HepG2 (cell line): ENCODE measurements around the gene CD248. TPM values are rescaled to one million over a fixed set of nuclear protein-coding genes. Genes with fewer than 3 reads are reported as not detected.

Source experiments
- FOXK1 ChIP-seq: sonication (generic); formaldehyde crosslinking; IDR thresholded peaks from 2 replicates; pipeline ENCODE4 v1.4.0; 2020; ENCODE audit warnings: low read depth, missing genetic modification reagents, borderline replicate concordance
- HOXD1 ChIP-seq: sonication (generic); formaldehyde crosslinking; IDR thresholded peaks from 2 replicates; pipeline ENCODE4 v1.5.0; 2020; ENCODE audit warnings: missing genetic modification reagents
- LRRFIP1 ChIP-seq: sonication (generic); formaldehyde crosslinking; conservative IDR thresholded peaks from 2 replicates; pipeline ENCODE4 v1.4.0; 2020; ENCODE audit warnings: missing genetic modification reagents
- SRSF9 ChIP-seq: fragments of 200-400 bp; formaldehyde crosslinking; IDR thresholded peaks from 2 replicates; pipeline ENCODE4 v1.6.1; 2018; ENCODE audit warnings: borderline replicate concordance, mild to moderate bottlenecking, low read depth, low read length; ENCODE audit not compliant: insufficient read depth, poor library complexity, severe bottlenecking
- SRY ChIP-seq: sonication (generic); formaldehyde crosslinking; IDR thresholded peaks from 2 replicates; pipeline ENCODE4 v1.8.0; 2022; ENCODE audit warnings: mild to moderate bottlenecking, missing genetic modification reagents
- TSC22D2 ChIP-seq: sonication (generic); formaldehyde crosslinking; IDR thresholded peaks from 2 replicates; pipeline ENCODE4 v1.5.1; 2020; ENCODE audit warnings: missing genetic modification reagents, mild to moderate bottlenecking, borderline replicate concordance
- YY1 ChIP-seq: IDR thresholded peaks from 2 replicates; pipeline ENCODE4 v1.6.1; 2011; ENCODE audit warnings: low read length, low read depth, moderate library complexity, mild to moderate bottlenecking; ENCODE audit not compliant: insufficient read depth, insufficient replicate concordance
- ZBTB25 ChIP-seq: IDR thresholded peaks from 2 replicates; pipeline ENCODE4 v1.6.1; 2018; ENCODE audit warnings: missing genetic modification reagents
- ZGPAT ChIP-seq: IDR thresholded peaks from 2 replicates; pipeline ENCODE4 v1.6.1; 2016; ENCODE audit warnings: mild to moderate bottlenecking
- ZNF3 ChIP-seq: IDR thresholded peaks from 2 replicates; pipeline ENCODE4 v1.7.0; 2017; ENCODE audit warnings: inconsistent platforms
- ZNF614 ChIP-seq: IDR thresholded peaks from 2 replicates; pipeline ENCODE4 v1.6.1; 2018; ENCODE audit warnings: missing biosample characterization, missing genetic modification reagents, inconsistent platforms, borderline replicate concordance
- ZNF652 ChIP-seq: IDR thresholded peaks from 2 replicates; pipeline ENCODE4 v1.6.1; 2016; ENCODE audit warnings: low read depth, borderline replicate concordance
- ZNF687 ChIP-seq: sonication (generic); formaldehyde crosslinking; IDR thresholded peaks from 2 replicates; pipeline ENCODE4 v1.5.1; 2020; ENCODE audit warnings: mild to moderate bottlenecking, missing genetic modification reagents, moderate library complexity
- ZNF709 ChIP-seq: sonication (generic); formaldehyde crosslinking; IDR thresholded peaks from 2 replicates; pipeline ENCODE4 v1.5.0; 2020; ENCODE audit warnings: mild to moderate bottlenecking, missing genetic modification reagents
- ZNF816 ChIP-seq: sonication (generic); formaldehyde crosslinking; IDR thresholded peaks from 2 replicates; pipeline ENCODE4 v1.8.0; 2022; ENCODE audit warnings: missing genetic modification reagents, mild to moderate bottlenecking, borderline replicate concordance
- polyA plus RNA-seq, 8 experiments: library from polyadenylated mRNA; depleted of rRNA in 3 of 8; stranded (reverse) in 7 of 8; unstranded in 1 of 8; fragments of >200 nt; fragmentation: Illumina TruSeq in 4 of 8; extraction: Trizol in 4 of 8; gene quantifications; 2 replicates each; pipeline versions ENCODE4 v1.2.1 to v1.2.3, GENCODE V29; 2011 to 2016; ENCODE audit warnings: low read depth in 4 of 8, missing spikeins in 1 of 8, mixed read lengths in 1 of 8; ENCODE audit not compliant: insufficient read depth in 1 of 8
- total RNA-seq, 5 experiments: library from RNA; depleted of rRNA; stranded (reverse); fragments of >200 nt; fragmentation: Illumina TruSeq; extraction: Trizol; gene quantifications; 2 replicates each; pipeline ENCODE4 v1.2.3, GENCODE V29; 2016; ENCODE audit warnings: low read depth in 1 of 5
- TF ChIP-seq, protein P1 (sequence below): IDR thresholded peaks from 2 replicates; pipeline ENCODE4 v1.6.1; 2016

CD248 gene
- total and polyA plus RNA-seq, 2 of the 13 experiments (the other 11 are each of a cell fraction or from before 2014, with no cell fraction given): 0.25 to 0.35 TPM

GRCh38 chr11:66344550-66345315 lies 27.9 kb upstream of the CD248 start, which contains the start of gene BRMS1 (continued):
- TF ChIP-seq ZNF687 (CRISPR knock-in tag) (peak; percentile 86), ZNF3 (CRISPR knock-in tag) (no peak), ZBTB25 (peak; percentile 95), ZNF614 (CRISPR knock-in tag) (no peak), SRSF9 (no peak), YY1 (peak; percentile 77), LRRFIP1 (CRISPR knock-in tag) (no peak), ZNF652 (CRISPR knock-in tag) (peak; percentile 35; the same call in 1 of the 2 replicates), ZGPAT (CRISPR knock-in tag) (peak; percentile 78; the same call in 1 of the 2 replicates), TSC22D2 (CRISPR knock-in tag) (0 out of 2 replicates have a peak, but pooled peaks have one; percentile 66), ZNF709 (CRISPR knock-in tag) (no peak), ZNF816 (CRISPR knock-in tag) (no peak), SRY (CRISPR knock-in tag) (peak; percentile 89), FOXK1 (CRISPR knock-in tag) (peak; percentile 88), HOXD1 (no peak)
- TF ChIP-seq, protein P1, sequence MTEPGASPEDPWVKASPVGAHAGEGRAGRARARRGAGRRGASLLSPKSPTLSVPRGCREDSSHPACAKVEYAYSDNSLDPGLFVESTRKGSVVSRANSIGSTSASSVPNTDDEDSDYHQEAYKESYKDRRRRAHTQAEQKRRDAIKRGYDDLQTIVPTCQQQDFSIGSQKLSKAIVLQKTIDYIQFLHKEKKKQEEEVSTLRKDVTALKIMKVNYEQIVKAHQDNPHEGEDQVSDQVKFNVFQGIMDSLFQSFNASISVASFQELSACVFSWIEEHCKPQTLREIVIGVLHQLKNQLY (CRISPR knock-in tag): peak; percentile 57; the same call in 1 of the 2 replicates
